SKM-1 (cell line): ENCODE measurements around the gene LIPC.

Experiments
- DNase-seq: peaks from one replicate; lab custom pipeline; 2025; ENCODE audit not compliant: unreplicated experiment; lab: John Stamatoyannopoulos, UW

Gene LIPC

GRCh38 chr15:58490888-58491473 lies 59.2 kb downstream of the LIPC start:
- DNase-seq, result no peak

DNA sequence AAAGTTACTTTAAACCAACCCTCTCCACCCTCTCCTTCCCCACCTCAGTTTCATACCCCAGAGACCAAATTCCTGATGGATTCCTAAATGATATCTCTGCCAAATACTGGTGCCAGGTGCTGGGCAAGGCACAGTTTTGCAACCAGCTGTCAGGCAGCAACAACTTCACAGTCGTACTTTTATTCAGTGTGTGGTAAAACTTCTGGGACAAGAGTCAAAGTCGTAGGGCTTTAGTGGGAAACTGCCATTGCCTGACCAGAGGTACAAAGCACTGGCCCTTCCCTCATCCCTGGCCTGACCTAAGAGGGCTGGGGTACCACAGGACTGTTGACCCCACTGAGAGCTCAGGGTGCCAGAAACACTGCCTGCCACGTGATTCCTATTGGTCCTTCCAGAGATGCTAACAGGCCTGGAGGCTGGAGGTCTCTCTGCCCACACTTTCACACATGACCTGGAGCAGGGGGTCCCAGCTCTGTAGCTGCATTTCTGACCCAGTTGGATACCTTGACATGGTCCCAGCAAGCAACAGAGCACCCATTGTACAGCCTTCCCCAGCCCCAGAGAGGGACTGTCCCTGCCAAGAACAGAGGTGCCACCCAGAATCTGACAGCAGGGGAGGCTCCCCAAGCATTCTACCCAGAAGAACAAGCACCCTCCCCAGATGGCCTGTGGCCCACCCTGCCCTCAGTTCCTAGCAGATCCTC lies 59.9 kb downstream of the LIPC start:
- DNase-seq, result no peak

GRCh38 chr15:58492661-58493397 lies 61.0 kb downstream of the LIPC start:
- no peak for DNase-seq

GRCh38 chr15:58494567-58494966 lies 62.8 kb downstream of the LIPC start:
- DNase-seq, result no peak

- DNase-seq, result no peak
Observed at GRCh38 chr15:58495891-58496408, 64.2 kb downstream of the LIPC start.

DNA sequence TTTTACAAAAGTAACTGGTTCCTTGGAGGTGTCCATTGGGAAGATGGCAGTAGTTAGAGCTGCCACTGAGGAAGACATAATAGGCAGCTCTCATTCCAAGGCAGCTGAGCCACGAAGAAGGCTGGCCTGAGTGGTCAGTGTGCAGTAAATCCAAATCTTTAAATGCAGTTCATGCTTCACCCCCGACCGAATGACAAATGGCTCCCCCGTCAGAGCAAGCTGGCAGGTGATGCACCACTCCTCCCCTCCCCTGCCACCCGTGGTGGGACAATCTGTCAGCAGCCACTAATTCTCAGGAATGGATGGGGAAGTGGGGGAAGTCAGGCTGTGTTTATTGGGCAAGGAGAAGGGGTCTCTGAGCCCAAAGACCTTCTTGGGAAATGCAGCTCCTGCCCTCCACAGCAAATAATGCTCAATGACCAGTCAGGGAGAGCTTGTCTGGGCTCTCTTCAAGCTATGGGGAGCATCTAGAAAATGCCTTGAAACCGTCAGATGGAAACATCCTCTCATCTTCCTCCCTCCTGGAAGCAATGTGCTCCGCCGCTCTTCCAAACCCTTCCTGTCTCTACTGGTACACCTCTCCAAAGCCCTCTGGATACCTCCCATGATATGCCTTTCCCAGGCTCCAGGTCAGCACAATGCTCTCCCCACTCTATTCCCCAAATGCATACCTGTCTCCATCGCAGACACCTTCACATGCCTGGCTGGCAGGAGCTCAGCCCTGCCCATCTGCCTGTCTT lies 65.4 kb downstream of the LIPC start:
- DNase-seq, result no peak

DNA sequence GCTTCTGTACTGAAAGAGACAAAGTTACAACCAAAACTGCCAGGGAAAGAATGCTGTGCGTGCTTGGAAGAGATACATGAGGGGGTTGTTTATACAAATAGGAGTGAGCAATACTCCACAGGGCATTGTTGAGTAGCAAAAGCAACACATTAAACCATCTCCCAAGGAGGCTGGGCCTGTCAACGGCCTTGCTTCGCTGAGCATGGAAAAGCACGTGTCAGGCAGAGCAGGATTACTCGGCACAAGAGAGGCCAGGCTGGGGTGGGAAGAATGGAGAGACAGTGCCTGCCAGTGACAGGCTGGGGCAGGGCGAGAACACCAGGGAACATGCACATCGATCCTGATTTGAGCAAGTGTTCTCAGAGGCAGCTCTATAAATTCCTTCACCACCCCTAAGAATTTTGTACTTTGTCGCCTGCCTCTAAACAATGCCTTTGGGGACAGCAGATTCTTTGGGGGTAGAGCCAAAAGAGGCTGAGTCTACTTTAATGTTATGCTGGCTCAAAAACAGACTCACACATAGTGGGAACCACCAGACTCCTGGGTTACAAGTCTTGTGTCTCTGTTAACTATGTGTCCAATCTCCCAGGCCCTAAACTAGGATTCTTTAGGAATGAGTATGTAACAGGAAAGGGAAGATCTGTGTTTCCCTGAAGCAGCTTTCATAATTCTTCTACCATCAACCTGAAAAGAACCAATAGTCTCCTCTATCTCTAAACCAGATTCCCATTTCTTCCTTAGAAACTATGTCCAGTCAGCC lies 67.2 kb downstream of the LIPC start:
- no peak for DNase-seq

DNA sequence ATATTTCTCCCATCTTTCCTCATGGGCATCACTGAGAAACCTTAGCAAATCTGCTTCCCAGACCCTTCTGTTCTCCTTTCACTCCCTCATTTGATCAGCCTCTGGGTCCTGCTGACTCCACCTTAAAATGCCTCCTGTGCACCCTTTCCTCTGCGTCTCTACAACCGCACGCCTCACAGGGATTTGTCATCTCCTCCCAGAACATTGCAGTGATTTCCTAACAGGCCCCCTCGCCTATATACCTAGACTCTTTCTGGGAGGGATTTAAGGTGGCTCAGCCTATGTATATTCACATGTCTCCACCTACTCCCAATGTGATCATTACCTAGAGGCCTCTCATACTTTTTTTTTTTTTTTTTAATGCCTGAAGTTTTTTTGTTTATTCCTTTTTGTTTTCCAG lies 69.2 kb downstream of the LIPC start:
- no peak for DNase-seq

- no peak for DNase-seq
Observed at GRCh38 chr15:58501636-58502188, 69.9 kb downstream of the LIPC start.

DNA sequence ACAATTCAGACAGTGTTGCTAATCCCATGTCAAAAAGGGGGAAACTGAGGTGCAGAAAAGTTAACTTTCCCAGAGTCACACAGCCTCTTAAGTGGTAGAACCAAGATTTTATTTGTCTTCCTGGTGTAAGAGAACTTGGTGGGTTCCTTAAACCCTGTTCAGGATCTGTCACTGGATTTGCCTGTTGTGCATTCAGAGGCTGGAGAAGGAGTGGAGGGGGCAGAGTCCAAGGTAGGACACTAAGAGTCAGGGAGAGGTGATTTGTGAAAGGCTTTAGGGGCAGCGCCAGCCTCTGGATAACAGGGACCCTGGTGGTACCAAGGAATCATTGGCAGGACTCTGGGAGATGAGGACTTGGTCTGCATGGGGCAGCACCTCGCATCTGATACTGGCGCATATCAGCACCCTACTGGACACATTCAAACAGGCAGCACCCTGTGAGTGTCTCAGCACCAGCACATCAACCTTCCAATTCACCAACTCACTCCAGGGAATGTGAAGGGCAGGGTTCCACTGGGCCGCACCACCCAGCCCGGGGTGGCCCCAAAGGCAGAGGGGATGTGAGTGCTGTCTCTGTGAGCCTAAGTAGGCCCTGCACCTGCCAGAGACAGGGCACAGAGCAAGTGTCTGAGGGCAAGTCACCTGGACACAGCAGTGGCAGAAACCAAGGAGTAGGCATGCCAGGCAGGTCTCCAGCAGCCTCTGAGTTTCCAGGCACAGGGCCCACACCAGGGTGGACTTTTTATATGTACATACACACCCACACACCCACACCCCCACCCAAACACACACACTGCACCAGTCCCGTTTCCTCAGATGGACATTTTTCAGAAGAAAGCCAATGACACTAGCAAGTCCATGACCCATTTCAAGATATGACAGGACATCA lies 71.6 kb downstream of the LIPC start:
- no peak for DNase-seq

- no peak for DNase-seq
Observed at GRCh38 chr15:58504674-58505234, 73.0 kb downstream of the LIPC start.

GRCh38 chr15:58505581-58505980 lies 73.8 kb downstream of the LIPC start:
- DNase-seq, result no peak

- no peak for DNase-seq
Observed at GRCh38 chr15:58506064-58506490, 74.3 kb downstream of the LIPC start.

DNA sequence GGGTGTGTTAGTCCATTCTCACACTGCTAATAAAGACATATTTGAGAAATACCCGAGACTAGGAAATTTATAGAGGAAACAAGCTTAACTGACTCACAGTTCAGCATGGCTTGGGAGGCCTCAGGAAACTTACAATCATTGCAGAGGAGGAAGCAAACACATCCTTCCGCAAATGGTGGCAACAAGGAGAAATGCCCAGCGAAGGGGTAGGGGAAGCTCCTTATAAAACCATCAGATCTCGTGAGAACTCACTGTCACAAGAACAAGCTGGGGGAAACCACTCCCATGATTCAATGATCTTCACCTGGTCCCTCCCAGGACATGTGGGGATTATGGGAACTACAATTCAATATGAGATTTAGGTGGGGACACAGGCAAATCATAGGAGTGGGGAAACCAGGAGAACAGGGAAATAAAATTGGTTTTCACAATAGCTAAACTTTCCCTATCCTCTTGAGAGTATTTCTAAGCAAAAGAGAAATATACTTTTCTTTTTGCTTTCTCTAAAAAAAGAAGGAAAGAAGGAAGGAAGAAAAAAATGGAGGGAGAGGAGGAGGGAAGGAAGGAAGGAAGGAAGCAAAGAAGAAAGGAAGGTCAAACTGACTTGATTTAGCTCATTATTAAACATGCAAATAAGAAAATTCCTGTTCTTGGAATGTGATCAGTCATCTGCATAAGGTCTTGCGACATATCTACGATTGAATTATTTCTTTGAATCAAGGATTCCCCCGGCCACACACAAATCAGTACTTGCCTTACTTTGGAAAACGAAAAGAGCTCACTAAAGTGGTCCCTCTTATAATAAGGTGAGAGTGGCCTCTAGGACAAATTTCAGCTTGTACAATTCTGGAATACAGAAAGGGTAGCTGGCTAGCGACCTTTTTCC lies 75.2 kb downstream of the LIPC start:
- no peak for DNase-seq

- DNase-seq, result no peak
Observed at GRCh38 chr15:58509556-58509955, 77.8 kb downstream of the LIPC start.

DNA sequence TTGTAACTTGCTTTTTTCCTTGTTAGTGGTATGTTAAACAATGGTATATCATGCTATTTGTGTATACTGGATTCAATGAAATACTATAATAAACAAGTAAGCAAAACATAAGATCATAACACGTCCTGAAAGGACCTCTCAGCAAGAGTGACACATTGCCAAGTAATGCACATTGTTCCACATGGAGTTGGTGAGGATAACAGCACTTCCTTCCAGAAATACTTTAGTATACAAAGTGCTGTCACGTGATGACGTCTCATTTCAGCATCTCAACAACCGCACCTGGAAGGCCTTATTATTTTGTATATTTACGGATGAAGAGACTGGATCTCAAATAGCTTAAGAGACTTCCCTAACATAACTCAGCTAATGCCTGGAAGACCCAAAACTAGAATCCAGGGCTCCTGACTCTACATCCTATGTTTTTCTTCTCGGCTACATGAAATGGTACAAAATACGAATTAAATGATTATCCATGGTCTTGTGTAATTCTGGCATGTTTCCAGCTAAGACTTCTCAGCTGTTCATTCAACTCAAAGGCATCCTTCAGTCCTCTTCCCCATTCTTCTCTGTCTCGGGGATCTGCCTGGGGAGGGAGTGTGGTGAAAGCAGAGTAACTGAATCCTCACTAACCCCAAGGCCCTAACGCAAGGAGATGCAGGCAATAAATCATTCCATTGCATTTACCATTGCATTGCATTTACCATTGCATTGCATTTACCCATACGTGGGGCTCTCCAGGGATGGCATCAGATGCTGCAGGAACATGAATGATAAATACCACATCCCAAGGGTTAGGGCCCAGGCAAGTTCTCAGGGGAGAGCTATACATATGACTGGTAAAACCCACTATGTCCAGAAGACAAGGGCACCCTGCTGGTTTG lies 79.2 kb downstream of the LIPC start:
- DNase-seq, result no peak

GRCh38 chr15:58511599-58511987 lies 79.8 kb downstream of the LIPC start:
- no peak for DNase-seq
